GM15510 (cell line): Measurements from ENCODE around the gene MCM6.
A peak's percentile ranks its signal among the peaks of the same experiment; 100 is the strongest.

Experiments
- POLR2A ChIP-seq: IDR thresholded peaks from 3 replicates; pipeline ENCODE4 v1.6.1; 2011; ENCODE audit warnings: borderline replicate concordance; ENCODE audit not compliant: insufficient read length; ENCODE audit errors: extremely low read depth

Gene MCM6

DNA sequence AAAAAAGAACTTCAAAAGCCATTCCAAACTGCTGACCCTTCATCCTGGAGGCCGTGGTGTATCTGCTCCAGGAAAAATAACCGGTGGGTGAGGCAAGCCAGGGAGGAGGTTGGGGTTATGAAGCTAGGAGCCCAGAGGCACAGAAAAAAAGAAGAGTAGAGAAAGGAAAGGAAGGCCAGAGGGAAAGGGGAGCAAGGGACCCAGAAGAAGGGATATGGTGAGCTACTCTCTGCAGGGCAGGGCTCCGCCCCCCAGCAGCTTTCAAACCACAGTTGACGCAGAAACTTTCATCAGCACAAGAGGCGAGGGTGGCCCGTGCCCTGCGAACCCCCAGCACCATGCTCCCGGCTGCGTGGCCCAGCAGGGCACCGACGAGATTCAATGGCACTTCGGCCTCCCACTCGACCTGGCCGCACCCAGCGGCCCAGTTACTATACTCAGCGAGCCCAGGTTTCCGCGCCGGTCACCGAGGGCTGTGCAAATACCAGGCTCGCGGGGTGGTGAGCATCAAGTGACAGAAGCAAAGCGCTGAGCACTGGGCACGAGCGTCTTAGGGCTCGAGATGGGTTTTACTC is 665 bp downstream of the MCM6 start:
- peak; percentile 59 for TF ChIP-seq POLR2A

DNA sequence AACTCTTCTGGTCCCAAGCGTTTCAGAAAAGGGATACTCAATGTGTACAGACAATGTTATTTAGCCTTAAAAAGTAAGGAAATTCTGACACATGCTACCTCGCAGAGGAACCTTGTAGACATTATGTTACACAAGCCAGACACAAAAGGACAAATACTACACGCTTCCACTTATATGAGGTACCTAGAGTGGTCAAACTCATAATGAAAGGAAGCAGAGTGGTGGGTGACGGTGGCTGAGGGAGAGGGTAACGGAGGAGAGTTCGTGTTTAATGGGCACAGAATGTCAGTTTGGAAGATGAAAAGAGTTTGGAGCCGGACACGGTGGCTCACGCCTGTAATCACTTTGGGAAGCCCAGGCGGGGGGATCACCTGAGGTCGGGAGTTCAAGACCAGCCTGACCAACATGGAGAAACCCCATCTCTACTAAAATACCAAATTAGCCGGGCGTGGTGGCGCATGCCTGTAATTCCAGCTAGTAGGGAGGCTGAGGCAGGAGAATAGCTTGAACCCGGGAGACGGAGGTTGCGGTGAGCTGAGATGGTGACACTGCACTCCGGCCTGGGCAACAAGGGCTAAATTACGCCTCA is 1.4 kb downstream of the MCM6 start:
- TF ChIP-seq POLR2A: no peak

DNA sequence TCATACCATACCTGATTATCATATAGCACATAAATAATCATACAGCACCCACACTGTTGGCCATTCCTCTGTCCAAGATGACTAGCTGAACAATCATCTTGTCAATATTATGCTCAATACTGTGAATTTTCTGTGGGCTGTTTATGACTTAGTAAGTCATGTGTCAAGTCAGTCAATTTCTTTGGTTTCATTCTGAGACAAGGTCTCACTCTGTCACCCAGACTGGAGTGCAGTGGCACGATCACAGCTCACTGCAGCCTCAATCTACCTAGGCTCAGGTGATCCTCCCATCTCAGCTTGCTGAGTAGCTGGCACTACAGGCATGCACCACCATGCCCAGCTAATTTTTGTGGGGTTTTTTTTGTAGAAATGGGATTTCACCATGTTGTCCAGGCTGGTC is 5.7 kb downstream of the MCM6 start:
- TF ChIP-seq POLR2A: no peak

DNA sequence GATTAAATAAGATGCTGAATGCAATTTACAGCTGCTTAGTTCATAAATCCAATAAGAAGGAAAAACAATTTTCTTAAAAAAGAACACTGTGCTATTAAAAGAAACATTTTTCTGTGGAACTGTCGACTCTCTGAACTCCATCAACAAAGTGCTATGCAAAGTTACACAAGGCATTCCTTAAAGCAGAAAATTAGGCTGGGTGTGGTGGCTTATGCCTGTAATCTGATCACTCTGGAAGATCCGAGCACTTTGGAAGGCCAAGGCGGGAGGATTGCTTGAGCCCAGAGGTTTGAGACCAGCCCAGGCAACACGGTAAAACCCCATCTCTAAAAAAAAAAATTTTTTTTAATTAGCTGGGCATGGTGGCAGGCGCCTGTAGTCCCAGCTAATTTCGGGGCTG is 13.0 kb downstream of the MCM6 start:
- TF ChIP-seq POLR2A: no peak

DNA sequence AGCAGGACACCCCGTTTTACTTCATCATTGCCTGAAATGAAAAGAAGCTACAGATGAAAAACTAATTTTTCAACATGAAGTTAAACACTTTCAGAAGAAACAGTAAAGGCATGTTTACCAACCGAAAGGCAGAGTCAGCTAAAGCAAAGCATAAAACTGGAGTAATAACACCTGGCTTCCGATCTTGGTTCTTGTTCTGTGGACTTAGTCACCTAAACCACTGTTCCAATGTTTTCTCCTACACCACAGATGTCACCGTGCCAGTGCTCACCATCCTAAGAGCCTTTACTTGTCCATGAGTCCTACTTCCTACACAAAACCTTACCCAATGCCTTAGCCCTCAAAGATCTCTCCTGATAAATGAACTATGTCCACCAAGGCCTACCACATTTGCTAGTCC is 13.5 kb downstream of the MCM6 start:
- TF ChIP-seq POLR2A: no peak

DNA sequence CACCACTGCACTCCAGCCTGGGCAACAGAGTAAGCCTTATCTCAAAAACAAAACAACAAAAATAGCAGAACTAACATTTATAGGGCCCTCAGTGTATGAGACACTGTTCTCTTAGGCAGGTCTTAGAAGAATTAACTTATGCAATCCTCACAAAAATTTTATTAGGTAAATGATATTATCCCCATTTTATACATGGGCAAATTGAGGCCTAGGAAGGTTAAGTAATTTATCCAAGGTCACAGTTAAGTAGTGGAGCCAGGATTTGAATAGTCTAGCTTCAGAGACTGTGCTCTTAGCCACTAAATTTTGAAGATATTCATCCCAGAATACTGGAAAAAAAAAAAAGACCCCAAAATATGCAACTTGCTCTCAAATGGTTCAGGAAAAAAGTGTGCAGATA is 22.8 kb downstream of the MCM6 start:
- TF ChIP-seq POLR2A: no peak

DNA sequence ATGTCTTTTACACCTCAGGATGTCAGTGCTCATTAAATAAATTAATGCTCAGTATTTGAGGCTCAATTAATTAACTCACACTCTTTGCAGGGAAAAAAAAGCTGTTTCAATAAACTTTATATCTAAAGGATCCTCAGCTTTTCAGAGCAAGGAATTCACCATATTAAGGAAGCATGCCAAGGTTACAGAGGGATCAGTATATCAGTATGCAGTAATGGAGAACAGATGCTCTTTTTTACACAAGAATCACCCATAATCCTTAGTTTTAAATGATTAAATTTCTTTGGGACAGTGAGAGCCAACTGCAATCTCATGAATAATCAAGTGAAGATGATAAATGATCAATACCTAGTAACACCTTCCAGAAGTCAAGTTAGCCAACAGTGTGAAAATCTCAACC is 24.4 kb downstream of the MCM6 start:
- TF ChIP-seq POLR2A: no peak

DNA sequence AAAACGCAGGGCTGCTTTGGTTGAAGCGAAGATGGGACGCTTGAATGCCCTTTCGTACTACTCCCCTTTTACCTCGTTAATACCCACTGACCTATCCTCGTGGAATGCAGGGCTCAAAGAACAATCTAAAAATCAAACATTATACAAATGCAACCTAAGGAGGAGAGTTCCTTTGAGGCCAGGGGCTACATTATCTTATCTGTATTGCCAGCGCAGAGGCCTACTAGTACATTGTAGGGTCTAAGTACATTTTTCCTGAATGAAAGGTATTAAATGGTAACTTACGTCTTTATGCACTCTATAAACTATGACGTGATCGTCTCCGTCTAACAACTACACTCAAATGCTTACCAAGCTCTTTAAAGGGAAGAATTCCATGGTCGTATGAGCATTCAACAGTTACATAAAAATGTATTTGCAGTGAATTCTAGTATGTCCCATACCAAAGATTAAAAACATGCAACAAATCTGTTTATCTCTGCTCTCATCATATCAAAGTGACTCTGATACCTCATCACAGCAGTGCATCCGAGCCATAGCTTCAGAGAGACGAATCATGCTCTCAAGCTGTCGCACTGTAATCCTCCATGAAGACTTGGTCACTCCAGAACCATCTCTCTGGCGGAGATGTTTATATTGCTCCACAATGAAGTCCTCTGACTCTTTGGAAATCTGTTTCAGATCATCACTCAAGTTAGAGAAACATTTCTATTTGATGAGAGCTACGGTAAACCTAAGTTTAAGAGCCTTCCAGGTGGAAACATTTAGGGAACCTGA is 25.2 kb downstream of the MCM6 start:
- TF ChIP-seq POLR2A: no peak

DNA sequence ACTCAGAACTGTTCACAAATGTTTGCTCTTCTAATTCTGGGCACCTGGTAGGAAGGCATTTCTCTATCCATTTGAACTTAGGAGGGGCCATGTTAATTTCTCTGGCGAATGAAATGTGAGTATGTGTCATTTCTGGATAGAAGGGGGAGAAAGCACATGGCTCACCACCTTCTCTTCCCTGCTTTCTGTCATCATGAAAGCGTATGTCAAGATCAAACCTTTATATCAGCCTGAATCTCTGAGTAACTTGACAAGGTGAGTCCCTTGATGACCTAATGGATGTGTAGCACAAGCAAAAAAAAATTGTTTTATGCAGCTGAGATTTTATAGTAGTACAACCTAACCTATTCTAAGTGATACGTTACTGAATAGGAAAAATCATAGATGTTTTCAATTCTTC is 27.2 kb downstream of the MCM6 start:
- no peak for TF ChIP-seq POLR2A

DNA sequence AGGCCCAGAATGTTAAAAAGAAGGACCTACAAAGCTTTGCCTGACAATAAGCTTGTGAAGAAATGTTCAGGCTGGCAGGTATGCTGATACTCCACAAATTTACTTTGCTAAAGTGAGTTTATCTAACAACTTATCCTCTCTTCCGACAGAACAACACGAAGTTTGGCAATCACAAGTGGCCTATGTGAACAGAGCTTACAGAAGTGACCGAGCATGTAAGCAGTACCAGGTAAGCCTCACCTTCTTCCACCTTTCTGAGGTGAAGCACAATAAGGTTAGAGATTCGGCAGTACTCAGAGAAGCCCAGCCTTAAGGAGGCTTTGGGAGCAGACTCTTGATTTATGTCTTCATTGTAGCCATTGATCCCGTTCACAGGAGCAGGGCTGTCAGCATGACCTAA is 30.2 kb downstream of the MCM6 start:
- no peak for TF ChIP-seq POLR2A

DNA sequence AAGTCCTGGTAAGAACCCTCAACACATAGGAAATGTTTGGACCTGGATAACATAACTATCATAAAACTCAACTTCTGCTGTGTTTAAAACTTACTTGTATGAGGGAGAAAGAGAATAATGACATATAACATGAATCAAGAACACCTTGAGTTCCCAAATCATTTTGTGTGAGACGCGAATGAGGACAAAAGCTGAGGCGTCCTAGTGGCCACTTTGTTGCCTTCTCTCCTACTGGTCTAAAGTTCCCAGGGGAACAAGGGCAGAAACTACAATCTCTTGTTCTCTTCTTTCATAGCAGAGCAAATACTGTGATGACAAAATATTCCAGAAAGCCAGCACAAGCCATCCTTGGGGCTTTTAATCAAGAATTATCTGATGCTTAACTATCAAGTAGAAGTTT is 31.0 kb downstream of the MCM6 start:
- no peak for TF ChIP-seq POLR2A

DNA sequence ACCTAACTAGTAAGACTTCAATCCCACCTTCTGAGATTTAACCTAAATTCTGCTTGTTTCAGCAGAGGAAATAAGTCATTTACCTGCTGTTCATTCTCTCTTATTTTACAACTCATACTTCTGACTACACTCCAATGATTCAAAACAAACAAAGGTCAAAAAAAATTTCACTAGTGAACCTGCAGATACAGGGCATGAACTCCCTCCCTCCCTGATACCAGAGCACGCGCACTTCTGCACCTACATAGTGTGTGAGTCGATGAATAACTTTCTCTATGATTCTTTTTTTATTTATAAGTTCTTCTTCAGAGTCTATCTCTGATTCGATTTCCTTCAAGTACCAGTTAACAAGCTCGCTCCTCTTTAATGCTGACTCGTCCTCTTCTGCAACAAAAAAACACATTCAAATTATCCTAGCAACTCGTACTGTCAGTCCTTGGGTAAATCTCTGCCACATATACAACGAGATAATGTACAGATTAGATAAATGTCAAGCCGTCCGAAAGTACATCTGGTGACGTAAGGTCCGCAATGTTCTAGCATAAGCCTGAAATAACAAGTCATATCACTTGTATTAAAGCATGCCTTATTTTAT is 31.8 kb downstream of the MCM6 start:
- TF ChIP-seq POLR2A: no peak

DNA sequence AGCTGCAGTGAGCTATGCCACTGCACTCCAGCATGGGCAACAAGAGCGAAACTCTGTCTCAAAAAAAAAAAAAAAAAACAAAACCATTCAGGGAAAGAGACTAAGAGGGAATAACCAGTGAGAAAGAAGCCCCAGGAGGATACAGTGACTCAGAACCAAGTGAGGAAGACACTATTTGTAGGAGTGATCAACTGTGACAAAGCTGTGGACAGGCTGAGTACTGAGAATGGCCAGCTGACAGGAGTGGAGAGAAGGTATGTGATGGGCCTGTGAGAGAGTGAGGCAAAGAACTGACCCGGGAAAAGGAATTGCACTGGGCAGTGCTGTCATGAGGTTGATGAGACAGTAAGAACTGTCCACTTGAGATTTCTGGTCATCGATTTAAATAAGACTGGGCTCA is 32.6 kb downstream of the MCM6 start:
- no peak for TF ChIP-seq POLR2A

DNA sequence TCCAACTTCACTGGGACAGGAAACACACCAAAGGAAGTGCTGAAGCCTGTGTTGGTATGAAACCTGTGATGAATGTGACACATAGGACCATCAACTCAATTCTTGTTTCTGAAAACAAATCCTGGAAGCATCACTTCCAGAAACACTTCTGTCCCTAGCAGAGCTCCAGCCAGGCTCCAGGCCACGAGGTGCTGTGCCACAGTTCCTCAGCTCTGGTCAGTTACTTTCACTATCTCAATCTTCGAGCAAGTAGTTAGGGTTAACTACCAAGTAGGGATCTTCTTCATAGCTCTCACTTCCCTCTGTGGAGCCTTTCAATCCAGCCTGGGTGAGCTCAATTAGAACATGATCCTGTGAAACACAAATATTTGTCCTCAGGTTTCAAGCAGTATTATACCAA is 35.6 kb downstream of the MCM6 start:
- no peak for TF ChIP-seq POLR2A

DNA sequence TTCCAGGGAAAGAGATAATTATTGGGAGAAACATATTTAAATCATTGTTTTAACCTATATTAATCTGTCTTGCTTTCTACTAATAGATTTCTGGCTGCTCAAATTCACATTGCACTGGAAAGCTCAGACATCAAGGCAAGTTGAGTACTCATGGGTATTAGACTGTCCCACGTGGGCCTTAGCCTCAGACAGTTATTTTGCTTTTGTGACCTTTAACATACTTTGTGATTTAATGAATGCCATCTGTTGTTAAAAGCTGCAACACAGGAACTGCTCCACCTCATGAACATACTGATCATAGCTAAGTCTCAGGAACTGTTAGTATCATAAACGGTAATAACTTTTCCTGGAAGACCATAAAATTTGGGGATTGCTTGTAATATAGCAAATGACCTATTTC is 36.5 kb downstream of the MCM6 start:
- TF ChIP-seq POLR2A: no peak

DNA sequence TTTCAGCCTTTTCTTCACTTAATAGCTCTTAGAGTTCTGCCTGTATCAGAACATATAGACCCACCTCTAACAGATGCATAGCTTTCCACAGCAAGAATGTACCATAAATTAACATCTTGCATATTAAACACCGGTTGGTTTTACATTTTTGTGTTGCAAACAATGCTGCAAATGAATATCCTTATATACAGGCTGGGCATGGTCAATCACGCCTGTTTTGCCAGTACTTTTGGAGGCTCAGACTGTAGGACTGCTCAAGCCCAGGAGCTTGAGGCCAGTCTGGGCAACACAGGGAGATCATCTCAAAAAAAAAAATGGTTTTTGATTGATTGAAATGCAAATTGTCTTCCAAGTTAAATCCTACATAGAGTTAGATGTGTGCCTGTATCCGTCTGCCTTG is 37.7 kb downstream of the MCM6 start:
- no peak for TF ChIP-seq POLR2A

DNA sequence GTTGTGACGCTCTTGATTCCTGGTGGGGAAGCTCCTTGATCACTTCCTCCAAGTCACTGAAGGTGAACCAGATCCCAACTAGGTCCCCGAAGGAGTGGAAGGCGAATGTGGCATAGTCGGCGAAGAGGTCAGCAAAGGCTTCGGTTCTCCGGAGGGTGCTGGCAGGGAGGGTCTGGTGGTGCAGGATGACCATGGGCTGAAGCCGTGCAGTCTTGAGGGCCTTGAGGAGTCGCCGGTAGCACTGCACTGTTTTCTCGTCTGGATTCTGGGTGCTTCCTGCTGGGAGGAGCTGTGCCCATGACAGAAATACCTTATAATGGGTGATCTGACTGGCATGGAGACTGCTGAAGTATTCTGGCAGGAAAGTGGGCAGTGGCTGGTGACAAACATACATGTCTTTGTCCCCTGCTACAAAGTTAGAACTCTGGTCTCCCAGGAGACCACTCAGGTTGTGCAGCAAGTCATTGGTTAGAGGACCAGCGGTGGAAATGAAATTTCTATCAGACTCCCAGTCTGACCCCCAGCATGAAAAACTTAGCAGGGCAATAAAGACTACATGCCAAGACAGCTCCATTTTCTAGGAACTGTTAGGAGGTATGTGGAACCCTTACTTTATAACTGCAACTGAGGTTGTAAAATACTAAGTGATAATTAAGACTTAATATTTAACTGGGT is 39.5 kb downstream of the MCM6 start, which contains the start of gene LCT:
TSS of gene LCT (minus strand) at position 589 of the 675 bp plus-strand sequence. CDS start at position 574, 15 bp downstream.
- TF ChIP-seq POLR2A: no peak
